ENCODE results near the gene MUSTN1.

DNA sequence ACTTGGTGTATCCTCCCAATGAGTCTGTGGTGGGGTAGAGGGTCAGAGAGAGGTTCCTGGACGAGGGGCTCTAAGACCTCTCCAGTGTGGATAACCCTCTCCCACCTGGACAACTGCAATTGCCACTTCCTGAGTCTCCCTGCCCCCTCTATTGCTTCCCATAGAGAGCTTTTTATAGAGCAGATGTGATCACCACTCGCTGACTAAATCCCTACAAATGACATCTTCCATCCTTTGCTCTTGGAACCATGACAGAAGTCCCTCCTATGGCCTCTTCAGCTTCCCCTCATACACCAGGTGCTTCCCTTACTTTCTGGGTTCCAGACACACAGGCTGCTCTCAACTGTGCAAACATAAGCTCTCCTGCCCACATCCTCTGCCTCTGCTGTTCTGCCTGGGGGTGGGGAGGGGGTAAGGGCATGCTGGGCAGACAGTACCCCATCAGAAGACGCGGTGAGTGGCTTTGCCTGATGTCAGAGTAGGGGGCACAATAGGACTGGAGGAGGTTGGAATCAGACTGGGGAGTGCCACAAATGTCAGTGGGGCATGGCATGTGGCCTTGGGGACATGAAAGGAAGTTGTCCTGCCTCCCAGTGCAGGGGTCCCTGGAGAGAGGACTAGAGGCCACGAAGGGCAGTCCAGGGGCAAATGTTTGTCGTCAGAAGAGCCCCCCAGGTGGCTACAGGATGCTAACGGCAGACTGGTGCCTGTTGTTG is 25.0 kb downstream of the MUSTN1 start:
- TF ChIP-seq EGR1 (IDR thresholded peaks at IDR 0.05; ENCODE audit: low read depth in 2 of 2), result no peak
- TF ChIP-seq, protein P1, sequence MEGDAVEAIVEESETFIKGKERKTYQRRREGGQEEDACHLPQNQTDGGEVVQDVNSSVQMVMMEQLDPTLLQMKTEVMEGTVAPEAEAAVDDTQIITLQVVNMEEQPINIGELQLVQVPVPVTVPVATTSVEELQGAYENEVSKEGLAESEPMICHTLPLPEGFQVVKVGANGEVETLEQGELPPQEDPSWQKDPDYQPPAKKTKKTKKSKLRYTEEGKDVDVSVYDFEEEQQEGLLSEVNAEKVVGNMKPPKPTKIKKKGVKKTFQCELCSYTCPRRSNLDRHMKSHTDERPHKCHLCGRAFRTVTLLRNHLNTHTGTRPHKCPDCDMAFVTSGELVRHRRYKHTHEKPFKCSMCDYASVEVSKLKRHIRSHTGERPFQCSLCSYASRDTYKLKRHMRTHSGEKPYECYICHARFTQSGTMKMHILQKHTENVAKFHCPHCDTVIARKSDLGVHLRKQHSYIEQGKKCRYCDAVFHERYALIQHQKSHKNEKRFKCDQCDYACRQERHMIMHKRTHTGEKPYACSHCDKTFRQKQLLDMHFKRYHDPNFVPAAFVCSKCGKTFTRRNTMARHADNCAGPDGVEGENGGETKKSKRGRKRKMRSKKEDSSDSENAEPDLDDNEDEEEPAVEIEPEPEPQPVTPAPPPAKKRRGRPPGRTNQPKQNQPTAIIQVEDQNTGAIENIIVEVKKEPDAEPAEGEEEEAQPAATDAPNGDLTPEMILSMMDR (IDR thresholded peaks at IDR 0.05; ENCODE audit: low read depth, low read length, missing input control), result no peak
- peak in 1 of 2 donors; percentile 11 for TF ChIP-seq RAD21 (IDR thresholded peaks at IDR 0.05)
- TF ChIP-seq, protein P2, sequence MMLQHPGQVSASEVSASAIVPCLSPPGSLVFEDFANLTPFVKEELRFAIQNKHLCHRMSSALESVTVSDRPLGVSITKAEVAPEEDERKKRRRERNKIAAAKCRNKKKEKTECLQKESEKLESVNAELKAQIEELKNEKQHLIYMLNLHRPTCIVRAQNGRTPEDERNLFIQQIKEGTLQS (IDR thresholded peaks at IDR 0.05), result no peak

All from liver (tissue), 3 donors.